GM18867 (cell line): Measurements from ENCODE around the gene WWOX.
"Not testable (repeated sequence)": the region's sequence is repeated elsewhere in the genome, so short reads cannot be mapped to it uniquely, and the experiment has no call there.

Experiments
- ATAC-seq: cut with Tn5 transposase; IDR thresholded peaks from one replicate; pipeline ENCODE4 v1.9.1; 2021; ENCODE audit warnings: mild to moderate bottlenecking, moderate library complexity; ENCODE audit not compliant: unreplicated experiment

WWOX gene

DNA sequence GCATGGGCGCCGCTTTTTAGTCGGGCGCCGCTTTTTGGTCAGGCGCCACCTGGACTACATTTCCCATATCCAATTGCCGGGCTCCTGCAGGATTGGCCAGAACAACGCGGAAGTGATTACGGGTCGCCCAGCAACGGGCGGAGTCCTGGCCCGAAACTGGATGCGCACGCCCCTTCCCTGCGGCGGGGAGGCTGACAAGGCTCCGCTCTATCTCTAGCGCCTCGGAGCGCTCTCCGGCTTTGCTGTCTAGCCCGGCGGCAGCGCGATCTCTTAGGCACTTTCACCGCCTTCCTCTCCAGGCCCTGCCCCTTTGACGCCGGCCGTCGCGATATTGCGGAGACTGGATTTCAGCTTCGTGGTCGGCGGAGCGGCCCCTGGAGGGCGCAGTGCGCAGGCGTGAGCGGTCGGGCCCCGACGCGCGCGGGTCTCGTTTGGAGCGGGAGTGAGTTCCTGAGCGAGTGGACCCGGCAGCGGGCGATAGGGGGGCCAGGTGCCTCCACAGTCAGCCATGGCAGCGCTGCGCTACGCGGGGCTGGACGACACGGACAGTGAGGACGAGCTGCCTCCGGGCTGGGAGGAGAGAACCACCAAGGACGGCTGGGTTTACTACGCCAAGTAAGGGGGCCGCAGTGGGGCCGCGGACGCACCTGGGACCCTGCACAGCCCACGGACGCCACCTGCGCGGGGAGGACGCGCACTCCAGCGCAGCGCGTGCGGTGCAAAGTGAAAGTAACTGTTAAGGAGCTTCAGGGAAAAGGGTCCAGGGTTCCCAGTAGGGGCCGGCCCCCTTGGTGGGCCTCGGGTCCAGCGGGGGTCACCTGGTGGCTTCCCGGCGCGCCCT, at the start of gene WWOX:
TSS of gene WWOX (plus strand) at position 384 of the 841 bp plus-strand sequence.
- ATAC-seq: peak; percentile 96

DNA sequence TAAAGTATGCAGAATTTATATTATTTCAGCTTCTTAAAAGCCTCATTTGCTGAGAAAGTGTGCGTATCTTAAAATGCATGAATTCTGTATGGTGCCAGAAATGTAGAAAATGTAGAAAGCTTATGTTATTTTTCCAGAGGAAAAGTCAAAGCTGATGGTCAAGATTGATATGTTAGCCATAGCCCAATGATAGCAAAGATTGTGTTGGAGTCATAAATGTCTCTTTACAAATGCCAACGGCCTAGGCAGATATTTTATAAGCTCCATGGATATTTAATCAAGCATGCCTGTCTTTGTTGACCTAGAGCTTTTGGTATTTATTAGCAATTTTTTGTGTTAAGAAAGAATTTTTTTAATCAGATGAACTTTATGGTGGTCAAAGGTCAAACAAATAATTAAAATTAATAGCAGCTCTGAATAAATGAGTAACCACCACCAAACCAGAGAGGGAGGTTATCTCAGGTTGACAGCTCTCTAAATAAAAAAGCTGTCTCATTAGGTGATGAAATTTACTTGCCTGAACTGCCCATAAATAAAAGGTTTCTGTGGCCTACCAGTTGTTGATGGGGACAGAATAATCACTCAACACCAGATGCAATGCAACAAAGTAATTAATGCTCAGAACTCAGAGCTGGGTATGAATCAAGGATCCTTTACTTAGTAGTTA, 48.6 kb upstream of the WWOX start:
- ATAC-seq: no peak

DNA sequence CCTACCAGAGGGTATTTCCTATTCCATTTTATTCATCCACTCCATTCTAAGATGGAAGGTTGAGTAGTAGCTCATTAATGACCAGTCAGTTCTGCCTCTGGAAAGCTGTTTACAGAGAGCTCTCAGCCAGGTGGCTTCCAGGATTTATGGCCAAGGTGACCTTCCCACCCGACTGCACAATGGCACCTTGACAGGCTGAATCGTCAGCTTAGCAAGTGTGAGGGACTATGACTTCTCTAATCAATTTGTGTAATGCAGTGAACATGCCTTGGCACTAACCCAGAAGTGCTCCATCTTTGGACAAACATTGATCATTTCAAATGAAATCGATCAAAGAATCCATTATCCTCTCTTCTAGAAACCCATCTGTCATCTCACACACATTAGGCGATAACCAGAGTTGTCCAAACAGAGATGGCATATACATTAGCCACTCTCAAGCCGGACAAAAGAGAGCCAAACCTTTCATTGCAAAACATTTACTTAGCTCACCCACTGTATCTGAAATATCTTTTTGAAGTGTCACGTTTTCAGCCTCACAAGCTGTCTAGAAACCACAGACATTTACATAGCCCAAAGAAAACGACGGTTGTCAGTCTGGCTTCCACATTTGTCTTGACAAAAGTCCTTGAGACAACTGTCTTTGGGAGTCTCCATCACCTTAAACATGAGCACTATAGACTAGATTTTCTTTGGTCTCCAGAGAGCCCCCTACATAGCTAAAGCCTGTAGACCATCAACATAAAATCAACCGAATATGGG, 41.5 kb upstream of the WWOX start:
- no peak for ATAC-seq

DNA sequence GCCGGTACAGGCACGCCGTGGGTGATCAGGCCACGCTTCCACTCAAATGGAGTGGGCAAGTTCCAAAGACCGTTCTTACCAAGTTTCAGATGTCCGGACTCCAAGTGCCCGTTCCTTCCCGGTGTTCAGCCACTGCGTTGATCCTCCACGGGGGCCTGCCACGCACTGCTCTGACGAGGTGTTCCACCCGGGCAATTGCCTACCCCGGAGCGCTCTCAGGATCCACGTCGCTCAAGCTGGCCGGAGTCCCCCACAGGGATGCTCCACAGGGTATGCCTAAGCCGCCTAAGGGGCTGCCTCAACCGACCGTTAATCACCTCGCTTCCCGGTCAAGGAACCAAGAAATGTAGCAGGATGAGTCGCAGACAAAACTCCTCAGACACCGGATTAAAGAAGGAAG, 39.6 kb upstream of the WWOX start:
- not testable (repeated sequence) for ATAC-seq

DNA sequence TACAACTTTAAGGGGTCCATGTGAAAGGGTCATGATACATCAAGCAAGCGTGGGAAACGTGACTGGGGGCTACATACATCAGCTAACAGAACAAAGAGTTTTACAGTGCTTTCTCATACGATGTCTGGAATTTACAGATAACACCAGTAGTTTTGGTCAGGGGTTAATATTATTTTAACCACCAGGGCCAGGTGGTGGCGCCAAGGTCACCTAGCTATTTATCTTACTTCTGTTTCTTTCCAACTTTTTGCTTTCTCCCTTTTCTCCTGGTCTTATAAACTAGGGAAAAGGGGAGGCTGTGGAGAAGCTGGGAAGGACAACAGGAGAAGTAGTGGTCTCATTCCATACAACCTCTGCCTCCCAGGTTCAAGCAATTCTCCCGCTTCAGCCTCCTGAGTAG, 39.2 kb upstream of the WWOX start:
- no peak for ATAC-seq

DNA sequence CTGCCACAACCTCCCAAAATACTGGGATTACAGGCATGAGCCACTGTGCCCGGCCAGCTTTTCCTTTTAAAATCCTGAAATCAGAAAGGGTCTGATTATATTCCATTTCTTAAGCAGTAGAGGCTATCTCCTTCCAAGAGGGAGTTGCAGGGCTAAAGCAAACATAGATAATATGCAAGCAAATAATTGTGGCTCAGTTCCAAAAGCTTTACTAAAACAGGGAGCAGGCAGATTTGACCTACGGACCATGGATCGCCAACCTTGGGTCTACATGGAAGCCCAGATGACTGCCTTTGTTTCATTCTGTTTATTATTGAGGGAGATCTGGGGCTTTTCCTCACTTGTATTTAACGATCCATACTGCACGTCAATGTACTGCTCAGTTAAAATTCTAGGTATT, 38.6 kb upstream of the WWOX start:
- ATAC-seq: no peak

DNA sequence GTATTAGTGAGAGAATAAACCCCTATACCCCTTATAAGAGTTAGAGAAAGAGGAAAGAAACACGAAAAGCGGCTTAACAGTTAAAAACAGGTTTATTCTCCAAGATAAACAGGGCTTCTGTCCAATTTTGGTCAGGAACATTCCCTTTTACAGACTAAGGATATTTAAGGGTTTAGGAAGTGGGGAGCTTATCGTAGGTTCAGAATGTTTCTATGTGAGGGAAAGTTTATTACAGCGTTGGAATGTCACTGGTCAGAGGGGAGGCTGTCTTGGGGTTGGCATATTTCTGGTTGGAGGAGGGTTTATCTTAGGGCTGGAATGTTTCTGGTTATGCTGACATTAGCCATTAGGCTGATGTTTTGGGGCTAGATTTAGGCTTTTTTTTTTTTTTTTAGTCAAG, 34.1 kb upstream of the WWOX start:
- ATAC-seq: no peak

DNA sequence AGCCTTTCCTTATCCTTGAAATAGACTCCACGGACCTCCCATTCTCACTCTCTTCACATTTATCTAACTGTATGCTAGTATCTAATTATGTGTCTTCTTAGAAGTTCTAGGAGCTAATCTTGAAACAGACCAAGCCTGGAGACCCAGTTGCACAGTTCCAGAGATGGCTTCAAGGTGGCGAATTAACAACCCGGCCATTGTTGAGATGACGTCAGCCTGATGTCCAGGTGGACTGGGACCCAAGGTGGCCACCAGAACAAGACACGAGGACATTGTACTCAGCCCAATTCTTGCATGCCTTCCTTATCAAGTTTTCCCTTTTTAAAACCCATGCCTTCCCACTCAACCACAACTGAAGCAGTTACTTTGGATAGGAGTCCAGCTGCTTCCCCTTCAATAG, 29.5 kb upstream of the WWOX start:
- no peak for ATAC-seq

DNA sequence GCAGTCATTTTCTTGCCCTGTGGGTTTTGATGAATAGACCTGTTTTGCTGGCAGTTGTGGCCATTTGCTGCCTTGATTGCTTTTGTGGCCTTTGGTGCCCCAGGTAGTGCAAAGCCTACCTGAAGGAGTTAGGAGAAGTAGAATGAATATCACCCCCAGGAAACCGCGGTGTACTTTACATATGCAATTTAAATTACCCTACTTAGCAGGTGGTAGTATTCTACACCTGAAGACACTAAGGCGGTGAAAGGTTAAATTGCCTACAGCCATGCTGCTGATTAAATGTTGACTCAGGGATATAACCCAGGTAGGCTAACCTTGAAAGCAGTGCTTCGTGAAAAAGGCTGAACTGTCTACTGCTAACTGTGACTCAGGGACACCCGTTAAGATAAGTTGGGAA, 27.2 kb upstream of the WWOX start:
- ATAC-seq: no peak

DNA sequence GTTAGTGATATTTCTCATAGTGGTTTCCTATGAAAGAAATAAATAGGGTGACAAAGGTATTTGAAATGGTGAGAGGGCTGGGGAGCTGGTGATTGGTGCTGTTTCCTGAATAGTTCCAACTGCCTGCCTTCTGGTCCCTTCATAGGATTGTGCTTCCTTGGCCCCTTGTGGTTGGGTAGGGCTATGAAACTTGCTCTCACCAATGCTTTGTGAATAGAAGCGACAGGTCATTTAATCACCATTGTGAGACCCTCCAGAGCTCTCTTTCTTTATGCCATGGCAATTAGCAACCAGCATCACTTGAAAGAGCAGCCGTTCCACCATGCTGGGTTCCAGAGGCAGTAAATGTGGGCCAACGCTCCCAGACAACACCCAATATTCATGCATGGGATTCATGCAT, 23.7 kb upstream of the WWOX start:
- ATAC-seq: no peak

DNA sequence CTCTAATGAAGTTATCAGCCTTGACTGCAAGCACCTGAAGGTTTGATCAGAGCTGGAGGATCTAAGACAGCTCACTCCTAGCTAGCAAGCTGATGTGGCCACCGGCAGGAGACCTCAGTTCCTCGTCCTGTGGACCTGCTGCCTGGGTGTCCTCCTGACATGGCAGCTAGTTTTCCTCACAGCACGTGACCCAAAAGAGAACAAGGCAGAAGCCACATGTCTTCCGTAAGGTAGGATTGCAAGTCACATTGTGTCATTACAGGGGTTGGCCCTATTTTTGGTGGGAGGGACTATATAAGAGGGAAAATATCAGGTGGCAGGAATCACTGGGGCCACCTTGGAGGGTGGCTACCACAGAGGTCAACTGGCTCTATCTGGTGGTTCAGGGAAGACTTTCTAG, 18.1 kb upstream of the WWOX start:
- ATAC-seq: no peak

DNA sequence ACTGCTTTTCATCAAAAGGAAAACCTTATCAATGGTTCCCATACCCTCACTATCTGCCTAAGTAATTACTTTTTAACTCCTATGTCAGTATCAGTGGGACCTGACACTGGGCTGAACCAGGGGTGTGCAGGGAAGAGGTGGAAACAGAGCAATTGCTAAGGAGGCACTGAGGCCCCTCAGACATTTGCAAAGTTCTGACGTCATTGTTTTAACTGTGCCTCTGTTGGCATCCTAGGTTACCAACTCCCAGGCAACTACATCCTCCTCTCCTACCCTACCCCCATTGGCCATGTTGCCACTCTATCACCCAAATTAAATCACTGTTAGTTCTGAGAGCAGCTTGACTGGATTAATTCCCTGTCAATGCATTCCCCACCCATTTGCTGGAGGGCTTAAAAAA, 8.0 kb upstream of the WWOX start:
- no peak for ATAC-seq

DNA sequence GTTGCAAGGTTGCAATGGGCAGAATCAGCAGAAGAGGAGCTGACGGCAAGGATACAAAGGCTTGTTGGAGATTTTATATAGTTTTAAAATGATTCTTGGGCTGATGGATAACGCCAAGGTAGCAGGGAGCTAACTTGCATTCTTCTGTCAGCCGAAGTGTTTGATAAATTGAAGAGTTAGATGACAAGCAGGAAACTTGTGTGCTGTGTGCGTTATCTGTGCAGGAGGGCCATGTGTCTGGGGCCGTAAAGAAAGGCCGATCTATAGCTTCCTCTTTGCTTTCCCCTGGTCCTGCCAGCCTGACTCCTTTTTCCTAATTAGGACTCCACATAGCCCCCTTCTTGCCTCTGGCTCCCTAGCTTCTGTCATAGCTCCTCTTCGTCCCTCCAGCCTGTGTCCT, 6.7 kb upstream of the WWOX start:
- ATAC-seq: no peak

DNA sequence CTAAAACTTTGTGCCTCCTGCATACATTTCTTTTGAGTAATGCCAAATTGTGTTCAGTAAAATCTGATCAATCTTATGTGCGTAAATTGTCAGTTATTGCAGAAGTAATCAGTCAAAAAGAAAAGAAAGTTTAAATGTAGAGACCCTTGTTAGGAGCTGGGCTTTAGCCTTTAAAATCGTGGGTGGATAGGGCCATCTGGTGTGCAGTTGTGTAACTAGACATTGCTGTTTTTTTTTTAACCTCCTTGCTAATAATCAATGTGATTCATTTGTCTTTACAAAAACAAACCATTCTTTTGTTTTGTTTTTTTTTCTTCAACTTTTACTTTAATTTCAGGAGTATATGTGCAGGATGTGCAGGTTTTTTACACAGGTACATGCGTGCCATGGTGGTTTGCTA, 5.3 kb upstream of the WWOX start:
- no peak for ATAC-seq

DNA sequence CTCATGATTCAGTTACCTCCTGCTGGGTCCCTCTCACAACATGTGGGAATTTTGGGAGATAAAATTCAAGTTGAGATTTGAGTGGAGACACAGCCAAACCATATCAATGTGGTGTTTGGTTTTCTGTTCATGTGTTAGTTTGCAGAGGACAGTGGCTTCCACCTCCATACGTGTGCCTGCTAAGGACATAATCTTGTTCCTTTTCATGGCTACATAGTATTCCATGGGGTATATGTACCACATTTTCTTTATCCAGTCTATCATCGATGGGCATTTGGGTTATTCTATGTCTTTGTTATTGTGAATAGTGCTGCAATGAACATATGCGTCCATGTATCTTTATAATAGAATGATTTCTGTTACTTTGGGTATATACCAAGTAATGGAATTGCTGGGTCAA, 4.5 kb upstream of the WWOX start:
- ATAC-seq: no peak

DNA sequence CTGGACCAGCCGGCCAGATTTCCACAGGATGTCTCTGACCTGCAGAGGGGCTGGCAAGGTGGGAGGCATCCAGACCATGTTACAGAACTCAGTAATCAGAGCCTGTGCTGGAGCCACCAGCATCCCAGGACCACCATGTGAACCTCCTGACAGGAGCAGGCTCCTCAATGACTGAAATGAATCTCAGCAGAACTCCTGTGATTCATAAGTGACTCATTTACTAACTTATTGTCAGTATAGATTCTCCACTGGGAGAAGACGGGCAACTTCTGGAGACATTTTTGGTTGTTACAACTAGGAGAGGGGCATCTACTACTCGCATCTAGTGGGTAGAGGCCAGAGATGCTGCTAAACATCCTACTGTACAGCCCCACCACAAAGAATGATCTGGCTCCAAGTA, 3.1 kb upstream of the WWOX start:
- no peak for ATAC-seq

DNA sequence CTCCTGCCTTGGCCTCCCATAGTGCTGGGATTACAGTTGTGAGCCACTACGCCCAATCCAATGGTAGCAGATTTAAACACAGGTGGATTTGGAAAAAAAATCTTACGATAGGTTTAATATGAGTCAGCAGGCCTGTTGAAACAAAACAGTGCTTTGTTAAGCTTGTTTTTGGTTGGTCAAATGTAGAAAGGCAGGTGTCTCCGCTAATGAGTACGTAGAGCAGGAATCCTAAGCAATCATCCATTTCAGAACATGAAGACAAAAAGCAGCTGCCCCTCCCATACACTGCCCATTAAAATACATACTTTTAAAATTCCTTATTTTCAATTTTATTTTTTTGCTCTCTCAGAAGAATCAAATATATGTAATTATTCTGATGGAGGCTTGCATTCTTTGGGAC, 1.9 kb upstream of the WWOX start:
- ATAC-seq: no peak

DNA sequence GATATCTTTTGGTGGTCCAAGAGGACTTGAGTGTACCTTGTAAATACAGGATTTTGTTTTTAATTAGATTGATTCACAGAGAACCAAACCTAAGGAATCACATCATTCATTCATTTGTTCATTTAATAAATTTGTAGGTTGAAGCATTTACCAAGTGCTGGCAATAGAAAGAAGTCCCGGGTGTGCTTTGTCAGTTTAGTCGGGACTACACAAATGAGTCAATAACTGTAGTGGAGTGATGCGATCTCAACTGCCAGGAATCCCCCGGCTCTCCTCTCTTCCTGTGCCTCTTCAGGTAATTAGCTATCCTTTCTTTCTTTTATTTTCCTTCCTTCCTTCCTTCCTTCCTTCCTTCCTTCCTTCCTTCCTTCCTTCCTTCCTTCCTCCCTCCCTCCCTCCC, 1.4 kb upstream of the WWOX start:
- no peak for ATAC-seq

DNA sequence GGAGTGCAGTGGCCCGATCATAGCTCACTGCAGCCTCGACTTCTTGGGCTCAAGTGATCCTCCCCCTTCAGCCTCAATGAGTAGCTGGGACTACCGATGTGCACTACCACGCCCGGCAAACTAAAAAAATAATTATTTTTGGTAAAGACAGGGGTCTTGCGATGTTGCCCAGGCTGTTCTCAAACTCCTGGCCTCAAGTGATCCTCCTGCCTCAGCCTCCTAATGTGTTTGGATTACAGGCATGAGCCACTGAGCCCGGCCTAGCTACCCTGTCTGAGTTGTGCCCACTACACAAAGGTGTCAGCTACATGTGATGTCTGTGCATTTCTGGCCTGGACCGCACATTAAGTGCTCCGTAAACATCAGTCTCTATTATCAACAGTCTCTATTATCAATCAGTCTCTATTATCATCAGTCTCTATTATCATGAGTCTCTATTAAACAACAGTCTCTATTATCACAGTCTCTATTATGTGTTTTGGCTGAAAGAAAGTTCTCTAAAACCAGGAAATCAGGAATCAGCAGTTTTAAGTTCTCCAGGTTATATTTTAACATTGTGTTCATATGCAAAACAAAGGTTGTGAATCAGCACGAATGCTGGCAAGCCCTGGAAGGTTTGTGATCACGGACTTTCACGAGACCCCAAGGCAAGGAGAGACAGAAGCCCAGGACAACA, 721 bp upstream of the WWOX start:
- no peak for ATAC-seq

DNA sequence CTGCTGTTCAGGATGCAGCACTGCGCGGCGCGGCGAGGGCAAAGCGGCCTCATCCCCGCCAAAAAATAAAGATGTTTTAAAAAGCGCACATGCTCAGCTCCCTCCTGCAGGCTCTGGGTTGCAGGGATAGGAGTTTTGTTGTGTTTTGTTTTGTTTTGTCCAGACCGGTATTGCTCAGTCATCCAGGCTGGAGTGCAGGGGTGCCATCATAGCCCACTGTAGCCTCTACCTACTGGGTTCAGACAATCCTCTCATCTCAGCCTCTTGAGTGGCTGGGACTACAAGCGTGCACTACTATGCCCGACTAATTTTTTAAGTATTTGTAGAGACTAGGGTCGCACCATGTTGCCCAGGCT, 636 bp downstream of the WWOX start:
- ATAC-seq: peak; percentile 31

DNA sequence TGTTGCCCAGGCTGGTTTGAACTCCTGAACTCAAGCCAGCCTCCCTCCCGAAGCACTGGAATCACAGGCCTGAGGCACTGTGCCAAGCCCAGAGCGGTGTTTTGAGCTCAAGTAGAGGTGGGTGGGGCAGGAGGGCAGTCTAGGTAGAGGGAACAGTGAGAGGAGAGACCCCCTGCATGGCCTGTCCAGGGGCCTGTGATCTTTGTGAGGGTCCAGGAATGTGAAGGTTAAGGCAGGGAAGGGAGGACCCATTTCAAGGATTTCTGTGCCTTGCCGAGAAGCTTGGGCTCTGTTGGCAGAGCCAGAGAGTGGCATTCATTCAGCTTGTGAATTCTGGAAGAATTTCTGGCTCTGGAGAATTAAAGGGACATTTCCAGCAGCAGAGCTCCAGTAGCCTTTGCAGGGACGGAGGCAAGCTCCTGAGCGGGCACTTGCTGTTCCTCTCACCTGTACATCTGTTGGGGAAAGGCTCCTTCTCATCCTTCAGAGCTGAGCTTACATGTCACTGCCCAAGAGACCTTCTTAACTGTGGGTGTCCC, 2.7 kb downstream of the WWOX start:
- ATAC-seq: no peak
